ENCODE results near the gene NPHS1.
A peak's percentile ranks its signal among the peaks of the same experiment; 100 is the strongest.
"Not testable (repeated sequence)": the region's sequence is repeated elsewhere in the genome, so short reads cannot be mapped to it uniquely, and the experiment has no call there.

Gene NPHS1

GRCh38 chr19:35816262-35816661 is 36.0 kb downstream of the NPHS1 start:
- no peak for DNase-seq (ENCODE audit: low spot score)

GRCh38 chr19:35813043-35813890 is 39.0 kb downstream of the NPHS1 start:
- no peak for DNase-seq (ENCODE audit: low spot score)

GRCh38 chr19:35812220-35813042 is 39.9 kb downstream of the NPHS1 start, which contains the start of gene PRODH2:
Gene PRODH2, minus strand, starts transcription at chr19:35812845. Its CDS starts 40 bp downstream, at chr19:35812805.
- DNase-seq (ENCODE audit: low spot score), result no peak

GRCh38 chr19:35811317-35812219 is 40.7 kb downstream of the NPHS1 start:
- no peak for DNase-seq (ENCODE audit: low spot score)

GRCh38 chr19:35807633-35808032 is 44.7 kb downstream of the NPHS1 start:
- no peak for DNase-seq (ENCODE audit: low spot score)

GRCh38 chr19:35806597-35806996 is 45.7 kb downstream of the NPHS1 start:
- no peak for DNase-seq (ENCODE audit: low spot score)

- DNase-seq (ENCODE audit: low spot score), result no peak
Observed at GRCh38 chr19:35805526-35806102, 46.7 kb downstream of the NPHS1 start.

GRCh38 chr19:35801828-35802227 is 50.5 kb downstream of the NPHS1 start:
- no peak for DNase-seq (ENCODE audit: low spot score)

- DNase-seq (ENCODE audit: low spot score), result no peak
Observed at GRCh38 chr19:35797663-35798062, 54.6 kb downstream of the NPHS1 start.

GRCh38 chr19:35796645-35797542 is 55.4 kb downstream of the NPHS1 start:
- DNase-seq (ENCODE audit: low spot score), result no peak

- not testable (repeated sequence) for DNase-seq (ENCODE audit: low spot score)
Observed at GRCh38 chr19:35795564-35795963, 56.7 kb downstream of the NPHS1 start.

- peak; percentile 58 for DNase-seq (ENCODE audit: low spot score)
Observed at GRCh38 chr19:35793381-35794165, 58.7 kb downstream of the NPHS1 start.

GRCh38 chr19:35792888-35793287 is 59.4 kb downstream of the NPHS1 start:
- DNase-seq (ENCODE audit: low spot score), result no peak

- DNase-seq (ENCODE audit: low spot score), result no peak
Observed at GRCh38 chr19:35792312-35792711, 60.0 kb downstream of the NPHS1 start.

GRCh38 chr19:35791814-35792279 is 60.5 kb downstream of the NPHS1 start:
- DNase-seq (ENCODE audit: low spot score), result no peak

GRCh38 chr19:35790981-35791813 is 61.1 kb downstream of the NPHS1 start:
- DNase-seq (ENCODE audit: low spot score), result no peak

GRCh38 chr19:35789978-35790944 is 62.0 kb downstream of the NPHS1 start:
- no peak for DNase-seq (ENCODE audit: low spot score)

Data from AG08396 (cell line).